Right lobe of liver (tissue), 6 donors: Measurements from ENCODE around the gene PIK3R2. TPM values are rescaled to one million over a fixed set of nuclear protein-coding genes. Genes with fewer than 3 reads are reported as not detected.

Source experiments
- ATAC-seq, 4 donors: fragments of 200-7000 bp; cut with Tn5 transposase; one replicate each; pipeline ENCODE4 v1.9.1; 2020; ENCODE audit warnings: mild to moderate bottlenecking in 4 of 4, moderate library complexity in 4 of 4
- DNase-seq, 3 donors: peaks; one replicate each; pipeline ENCODE4 v3.0.0-alpha.2; 2020
- H3K27ac ChIP-seq, 3 donors: fragments of 200-600 bp; one replicate each; pipeline ENCODE4 v1.8.0; 2022
- H3K27me3 ChIP-seq, 2 donors: fragments of 200-600 bp; one replicate each; pipeline ENCODE4 v1.8.0; 2022
- H3K36me3 ChIP-seq, 4 donors: fragments of 200-600 bp; sonication (generic) in 1 of 4; one replicate each; pipeline versions ENCODE4 v1.5.1 to v1.8.0; 2017 to 2022; ENCODE audit warnings: control low read depth in 1 of 4
- H3K4me1 ChIP-seq, 4 donors: fragments of 200-600 bp; sonication (generic) in 1 of 4; one replicate each; pipeline versions ENCODE4 v1.5.1 to v1.8.0; 2017 to 2022; ENCODE audit warnings: control low read depth in 1 of 4
- H3K4me3 ChIP-seq, 3 donors: fragments of 200-600 bp; one replicate each; pipeline ENCODE4 v1.8.0; 2022
- H3K9me3 ChIP-seq, 4 donors: fragments of 200-600 bp; sonication (generic) in 1 of 4; one replicate each; pipeline versions ENCODE4 v1.5.1 to v1.8.0; 2017 to 2022; ENCODE audit warnings: control low read depth in 1 of 4
- POLR2A ChIP-seq: fragments of 450-650 bp; IDR thresholded peaks from one replicate; pipeline ENCODE4 v1.6.1; 2017; ENCODE audit warnings: antibody characterized with exemption, mild to moderate bottlenecking
- WGBS: methylation state at CpG from one replicate; pipeline ENCODE4 v1.1.6; 2018; ENCODE audit warnings: low coverage, low lambda C conversion rate; ENCODE audit not compliant: insufficient coverage; ENCODE audit errors: missing lambda C conversion rate; 5-methylcytosine and 5-hydroxymethylcytosine counted together
- intact Hi-C, 2 donors: fragments of 100-400 bp; cut with DNase I; formaldehyde crosslinking; loops; one replicate each; pipeline versions ENCODE4 v1.11.2 to v1.14.1; 2022
- total RNA-seq, 6 experiments: library from RNA; depleted of rRNA in 2 of 6; stranded (reverse); fragments of >200 nt in 2 of 6; fragmentation: NEBNext Ultra II Directional in 3 of 6; extraction: Animal tissue kit (Norgen Biotek cat#: 25700) in 3 of 6; gene quantifications; one replicate each; pipeline versions ENCODE4 v1.1.0 to v1.2.4, GENCODE V29; 2016 to 2023
- TF ChIP-seq, protein P1 (sequence below), 4 donors: fragments of 200-600 bp in 3 of 4; fragments of 450-650 bp in 1 of 4; IDR thresholded peaks; one replicate each; pipeline versions ENCODE4 v1.5.1 to v1.8.0; 2016 to 2022; ENCODE audit warnings: antibody characterized with exemption in 4 of 4, mild to moderate bottlenecking in 2 of 4
- donor health status: DM: no; HTN: yes; CAD: no.
- donor health status: DM: no; HTN: no; CAD: no.
- donor health status: DM: no; HTN: no; CAD: no.
- donor health status: DM: no; HTN: yes; CAD: no.
- donor health status: DM: no; HTN: yes; CAD: no.

PIK3R2 gene
- total RNA-seq, 6 experiments from 2014 or later: 11.1 to 21.4 (median 14.6) TPM

DNA sequence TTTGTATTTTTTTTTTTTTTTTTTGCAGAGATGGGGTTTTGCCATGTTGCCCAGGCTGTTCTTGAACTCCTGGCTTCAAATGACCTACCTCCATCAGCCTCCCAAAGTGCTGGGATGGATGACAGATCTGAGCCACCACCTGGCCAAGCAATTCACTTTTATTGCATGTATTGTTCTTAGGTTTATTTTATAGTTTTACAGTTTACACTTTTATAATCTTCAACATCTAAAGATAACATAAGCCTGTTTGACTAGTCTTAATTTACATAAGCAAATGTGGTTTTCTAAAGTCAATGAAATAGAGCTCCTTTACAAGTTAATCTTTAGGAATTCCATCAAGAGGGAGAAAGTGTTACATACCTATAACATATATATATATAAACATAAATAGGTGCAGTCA is 30.6 kb downstream of the PIK3R2 start:
- ATAC-seq (no peak), DNase-seq (no peak)
- Histone ChIP-seq H3K4me3 (no peak overlapping the region), H3K27me3 (no peaks in the 10 kb centered on the region), H3K27ac (no peak overlapping the region), H3K36me3 (no peaks in the 10 kb centered on the region), H3K9me3 (no peaks in the 10 kb centered on the region), H3K4me1 (no peaks in the 10 kb centered on the region)
- no peak for TF ChIP-seq POLR2A
- TF ChIP-seq, protein P1, sequence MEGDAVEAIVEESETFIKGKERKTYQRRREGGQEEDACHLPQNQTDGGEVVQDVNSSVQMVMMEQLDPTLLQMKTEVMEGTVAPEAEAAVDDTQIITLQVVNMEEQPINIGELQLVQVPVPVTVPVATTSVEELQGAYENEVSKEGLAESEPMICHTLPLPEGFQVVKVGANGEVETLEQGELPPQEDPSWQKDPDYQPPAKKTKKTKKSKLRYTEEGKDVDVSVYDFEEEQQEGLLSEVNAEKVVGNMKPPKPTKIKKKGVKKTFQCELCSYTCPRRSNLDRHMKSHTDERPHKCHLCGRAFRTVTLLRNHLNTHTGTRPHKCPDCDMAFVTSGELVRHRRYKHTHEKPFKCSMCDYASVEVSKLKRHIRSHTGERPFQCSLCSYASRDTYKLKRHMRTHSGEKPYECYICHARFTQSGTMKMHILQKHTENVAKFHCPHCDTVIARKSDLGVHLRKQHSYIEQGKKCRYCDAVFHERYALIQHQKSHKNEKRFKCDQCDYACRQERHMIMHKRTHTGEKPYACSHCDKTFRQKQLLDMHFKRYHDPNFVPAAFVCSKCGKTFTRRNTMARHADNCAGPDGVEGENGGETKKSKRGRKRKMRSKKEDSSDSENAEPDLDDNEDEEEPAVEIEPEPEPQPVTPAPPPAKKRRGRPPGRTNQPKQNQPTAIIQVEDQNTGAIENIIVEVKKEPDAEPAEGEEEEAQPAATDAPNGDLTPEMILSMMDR (IDR thresholded peaks at IDR 0.05): no peak
- intact Hi-C loops: no loop called here

DNA sequence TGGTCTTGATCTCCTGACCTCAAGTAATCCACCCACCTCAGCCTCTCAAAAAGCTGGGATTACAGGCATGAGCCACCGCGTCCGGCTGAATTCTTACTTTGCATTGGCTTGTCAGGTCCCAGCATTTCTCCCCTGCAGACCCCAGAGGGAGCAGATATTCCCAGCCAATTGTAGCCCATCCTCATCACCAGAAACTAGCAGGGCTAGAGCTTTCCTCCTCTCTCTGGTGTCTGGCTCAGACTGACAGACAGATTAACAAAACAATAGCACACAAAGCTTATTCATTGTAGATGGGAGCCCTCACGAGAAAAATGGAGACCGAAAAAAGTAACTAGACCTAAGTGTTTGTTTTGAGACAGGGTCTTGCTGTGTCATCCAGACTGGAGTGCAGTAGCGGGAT is 32.6 kb downstream of the PIK3R2 start:
- TF ChIP-seq, protein P1 (IDR thresholded peaks at IDR 0.05): no peak
- no peak for TF ChIP-seq POLR2A
- DNase-seq (no peak), ATAC-seq (no peak)
- Histone ChIP-seq H3K27me3 (no peaks in the 10 kb centered on the region), H3K36me3 (no peaks in the 10 kb centered on the region), H3K4me3 (no peak overlapping the region), H3K4me1 (no peaks in the 10 kb centered on the region), H3K27ac (no peak overlapping the region), H3K9me3 (no peaks in the 10 kb centered on the region)
- intact Hi-C loops: no loop called here
- no CpG with 5 or more reads among the region's 6 CpGs for WGBS

DNA sequence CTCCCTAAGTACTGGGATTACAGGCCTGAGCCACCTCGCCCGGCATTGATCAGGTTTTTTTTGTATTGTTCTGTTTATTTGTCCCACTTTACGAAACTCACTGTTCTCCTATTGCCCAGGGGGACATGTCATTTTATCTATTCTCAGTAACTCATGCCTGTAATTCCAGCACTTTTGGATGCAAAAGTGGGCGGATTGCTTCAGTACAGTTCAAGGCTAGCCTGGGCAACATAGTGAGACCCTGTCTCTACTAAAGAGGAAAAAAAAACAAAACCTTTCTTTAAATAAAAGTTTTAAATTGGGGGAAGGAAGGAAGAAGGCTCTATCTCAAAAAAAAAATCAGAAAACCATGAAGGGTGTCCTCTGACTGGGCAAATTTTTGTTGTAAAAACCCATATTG is 37.3 kb downstream of the PIK3R2 start:
- no peak for ATAC-seq
- WGBS: 79% methylated on average over 4 of the region's 4 CpGs
- Histone ChIP-seq H3K9me3 (no peaks in the 10 kb centered on the region), H3K36me3 (no peaks in the 10 kb centered on the region), H3K4me3 (no peak overlapping the region), H3K27me3 (no peaks in the 10 kb centered on the region), H3K4me1 (peaks cover 0 to 8% (median 2%) of the 10 kb centered on the region in 4 donors), H3K27ac (no peak overlapping the region)
- no peak for DNase-seq
- intact Hi-C loops: no loop called here
- TF ChIP-seq, protein P1 (IDR thresholded peaks at IDR 0.05): no peak
- TF ChIP-seq POLR2A: no peak

DNA sequence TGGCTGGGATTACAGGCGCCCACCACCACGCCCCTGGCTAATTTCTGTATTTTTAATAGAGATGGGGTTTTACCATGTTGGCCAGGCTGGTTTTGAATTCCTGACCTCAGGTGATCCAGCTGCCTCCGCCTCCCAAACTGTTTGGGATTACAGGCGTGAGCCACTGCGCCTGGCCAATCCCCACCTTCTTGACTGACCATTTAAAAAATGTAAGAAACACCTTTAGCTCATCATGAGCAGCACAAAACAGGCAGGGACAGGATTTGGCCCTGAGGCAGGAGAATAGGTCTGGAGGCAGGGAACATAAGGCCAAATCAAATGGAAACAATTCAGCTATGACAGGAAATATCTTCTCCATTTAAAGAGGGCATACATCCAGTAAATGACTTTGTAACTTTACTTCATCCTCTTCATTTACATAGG is 38.7 kb downstream of the PIK3R2 start:
- 50% methylated on average over 2 of the region's 5 CpGs for WGBS
- intact Hi-C loops: no loop called here

More for the DNA sequence above, 38.7 kb downstream of the PIK3R2 start:
- no peak for TF ChIP-seq POLR2A
- TF ChIP-seq, protein P1 (IDR thresholded peaks at IDR 0.05): no peak
- Histone ChIP-seq H3K4me3 (peak overlapping the region; percentile 37 to 59 (median 53)), H3K27me3 (no peaks in the 10 kb centered on the region), H3K4me1 (peaks cover 0 to 8% (median 2%) of the 10 kb centered on the region in 4 donors), H3K27ac (peak overlapping the region; percentile 95 to 100 (median 97)), H3K9me3 (no peaks in the 10 kb centered on the region), H3K36me3 (no peaks in the 10 kb centered on the region)
- no peak for ATAC-seq
- DNase-seq: no peak
